GF-D8 (cell line): Measurements from ENCODE around the gene KIF1A.
"Not testable (repeated sequence)": the region's sequence is repeated elsewhere in the genome, so short reads cannot be mapped to it uniquely, and the experiment has no call there.

Experiments used
- DNase-seq: peaks from one replicate; lab custom pipeline; 2025; lab: John Stamatoyannopoulos, UW

The KIF1A gene

GRCh38 chr2:240785424-240786335 lies 34.3 kb downstream of the KIF1A start:
- no peak for DNase-seq

DNA sequence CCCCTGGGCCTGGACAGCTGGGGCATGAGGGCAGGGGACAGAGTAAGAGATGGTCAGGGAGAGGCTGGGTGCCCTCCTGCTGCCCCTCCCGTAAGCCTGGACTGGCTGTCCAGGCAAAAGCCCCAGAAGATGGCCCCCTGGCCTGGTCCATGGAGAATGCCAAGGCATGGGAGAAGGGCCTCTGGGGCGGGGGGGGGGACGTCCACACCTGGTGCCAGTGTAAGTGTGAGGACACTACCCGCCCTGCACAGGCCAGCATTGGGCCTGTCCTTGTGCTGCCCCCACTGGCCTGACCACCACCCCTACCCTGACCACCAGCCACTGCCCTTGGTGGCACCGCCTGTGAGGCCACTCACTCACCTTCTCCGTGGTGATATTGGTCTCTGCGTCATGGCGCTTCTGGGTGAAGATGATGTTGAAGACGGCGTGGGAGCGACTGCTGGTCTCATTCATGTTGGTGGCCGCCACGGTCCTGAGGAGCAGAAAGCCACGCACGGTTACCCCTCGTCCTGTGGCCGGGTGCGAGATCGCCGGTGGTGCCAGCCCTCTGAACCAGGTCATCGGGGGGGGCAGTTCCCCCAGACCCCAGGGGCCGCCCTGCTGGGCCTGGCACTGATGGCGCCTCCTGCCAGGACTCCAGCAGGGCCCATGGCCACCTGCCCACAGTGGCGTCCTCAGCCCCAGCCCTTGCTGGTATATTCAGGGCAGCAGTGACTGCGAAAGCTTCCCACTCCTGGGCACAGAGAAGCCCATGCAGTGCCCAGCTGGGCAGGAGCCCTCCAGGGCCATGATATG lies 35.2 kb downstream of the KIF1A start:
- DNase-seq = no peak

- DNase-seq = no peak
Observed at GRCh38 chr2:240783819-240784621, 36.0 kb downstream of the KIF1A start.

DNA sequence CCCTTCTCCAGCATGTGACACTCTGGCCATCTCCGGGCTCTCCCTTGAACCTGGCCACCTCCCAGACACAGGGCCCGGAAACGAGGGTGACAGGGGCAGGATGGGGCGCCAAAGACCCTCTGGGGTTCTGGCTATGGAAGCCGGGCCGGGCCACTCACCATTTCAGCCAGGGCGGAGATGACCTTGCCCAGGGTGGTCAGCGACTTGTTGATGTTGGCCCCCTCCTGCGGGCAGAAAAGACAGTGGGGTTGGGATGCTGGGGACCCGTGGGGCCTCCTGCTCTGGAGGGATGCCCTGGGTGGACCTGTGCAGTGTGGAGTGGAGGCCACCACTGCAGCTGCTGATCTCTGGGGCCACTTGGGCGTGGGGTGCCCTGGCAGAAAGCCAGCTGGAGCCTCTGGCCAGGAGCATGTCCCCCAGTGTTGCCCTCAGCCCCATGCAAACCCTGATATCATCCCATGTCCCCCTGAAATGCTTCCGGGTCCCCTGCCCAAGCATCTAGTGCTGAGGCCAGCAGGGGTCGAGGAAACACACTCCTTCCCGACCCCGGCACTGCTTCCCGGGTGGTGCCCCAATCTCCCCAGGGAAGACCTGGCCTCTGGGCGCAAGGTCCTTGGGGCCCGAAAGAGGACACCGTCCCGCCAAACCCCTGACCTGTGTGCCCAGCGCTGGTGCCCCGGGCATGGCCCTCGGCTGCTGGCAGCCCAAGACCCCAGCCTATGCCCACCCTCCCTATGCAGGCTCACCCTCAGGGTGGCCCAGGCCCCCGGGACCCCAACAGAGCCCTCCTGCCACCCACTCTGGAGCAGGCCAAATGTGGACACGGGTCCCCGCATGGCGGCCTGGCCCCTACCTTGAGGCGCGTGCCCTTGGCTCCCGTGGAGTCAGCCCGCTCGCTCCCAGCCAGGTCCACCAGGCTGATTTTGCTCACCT lies 36.9 kb downstream of the KIF1A start:
- no peak for DNase-seq

GRCh38 chr2:240782221-240782885 lies 37.7 kb downstream of the KIF1A start:
- no peak for DNase-seq

- no peak for DNase-seq
Observed at GRCh38 chr2:240781471-240782220, 38.4 kb downstream of the KIF1A start.

DNA sequence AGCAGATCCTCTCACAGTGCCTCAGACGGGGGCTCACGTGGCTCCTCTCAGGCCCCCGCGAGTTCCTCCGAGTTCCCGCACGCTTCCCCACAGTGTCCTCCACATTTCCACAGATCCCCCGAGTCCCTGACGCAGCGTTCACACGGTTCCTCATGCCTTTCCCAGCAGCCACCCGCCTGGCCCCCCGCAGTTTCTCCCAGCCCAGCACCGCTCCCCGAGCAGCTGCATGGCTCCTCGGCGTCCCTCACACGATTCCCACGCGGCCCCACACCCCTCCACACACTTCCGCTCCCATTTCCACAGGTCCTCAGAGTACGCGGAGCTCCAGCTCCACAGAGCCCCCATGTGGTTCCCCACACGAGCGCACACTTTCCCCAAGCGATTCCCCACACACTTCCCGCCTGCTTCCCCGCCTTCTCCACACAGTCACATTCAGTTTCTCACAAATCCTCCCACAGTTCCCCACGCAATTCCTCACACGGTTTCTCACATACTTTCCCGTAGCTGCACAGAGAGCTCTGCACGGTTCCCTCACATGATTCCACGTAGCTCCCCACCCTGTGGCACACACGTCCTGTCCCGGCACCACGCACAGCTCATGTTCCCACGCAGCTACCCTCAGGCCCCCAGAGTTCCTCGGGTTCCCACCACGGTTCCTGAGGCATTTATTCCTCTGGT lies 39.9 kb downstream of the KIF1A start:
- DNase-seq = no peak

GRCh38 chr2:240779250-240779832 lies 40.7 kb downstream of the KIF1A start:
- not testable (repeated sequence) for DNase-seq

GRCh38 chr2:240778426-240778825 lies 41.6 kb downstream of the KIF1A start:
- no peak for DNase-seq

DNA sequence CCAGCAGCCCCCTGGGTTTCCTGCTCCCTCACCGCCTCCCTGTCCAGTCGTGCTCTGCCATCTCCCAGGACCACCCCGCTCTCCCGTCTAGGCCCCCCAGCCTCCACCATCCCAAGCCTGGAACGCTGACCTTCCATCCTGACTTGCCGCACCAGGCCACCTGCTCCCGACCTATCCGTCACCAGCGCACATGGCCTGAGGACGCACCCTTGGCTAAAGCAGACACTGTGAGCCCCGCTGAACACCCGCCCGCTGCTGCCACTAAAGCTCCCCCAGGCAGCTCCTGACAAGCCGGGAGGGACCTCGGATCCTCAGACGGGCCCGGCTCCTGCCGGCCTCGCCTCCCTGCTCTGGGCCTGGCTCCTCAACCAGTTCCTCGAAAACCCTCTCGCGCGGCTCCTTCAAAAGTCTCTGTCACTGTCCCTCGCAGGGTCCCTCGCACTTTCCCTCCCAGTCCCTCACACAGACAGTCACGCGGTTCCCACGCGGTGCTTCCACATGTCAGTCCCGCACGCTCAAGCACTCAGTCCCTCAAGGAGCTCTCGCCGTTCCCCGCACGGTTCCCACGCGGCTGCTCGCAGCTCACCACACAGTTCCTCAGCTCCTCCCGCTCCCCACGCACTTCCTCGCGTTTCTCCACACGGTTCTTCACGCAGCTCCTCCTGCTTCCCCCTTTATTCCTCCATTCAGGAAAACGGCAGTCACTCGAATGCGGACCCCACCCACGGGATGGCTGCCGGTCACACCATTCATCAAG lies 42.4 kb downstream of the KIF1A start:
- DNase-seq = no peak

DNA sequence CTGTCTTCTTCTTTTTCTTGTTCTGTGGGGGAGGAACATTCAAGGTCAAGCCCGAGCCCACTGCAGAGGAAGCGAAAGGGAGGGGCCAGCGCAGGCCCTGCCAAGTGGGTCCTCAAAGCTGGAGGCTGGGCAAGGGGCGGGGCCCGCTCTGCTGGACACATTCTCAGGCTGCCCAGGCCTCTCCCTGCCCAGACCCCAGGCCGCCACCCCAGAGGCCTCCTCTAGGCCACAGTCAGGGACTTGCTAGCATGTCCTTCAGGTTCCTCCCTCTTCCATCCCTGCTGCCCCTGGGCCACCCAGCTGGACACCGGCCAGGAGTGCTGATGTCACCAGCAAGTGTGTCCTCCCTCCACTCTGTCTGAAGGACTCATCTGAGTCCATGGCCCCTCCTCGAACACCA lies 44.1 kb downstream of the KIF1A start:
- DNase-seq = no peak

DNA sequence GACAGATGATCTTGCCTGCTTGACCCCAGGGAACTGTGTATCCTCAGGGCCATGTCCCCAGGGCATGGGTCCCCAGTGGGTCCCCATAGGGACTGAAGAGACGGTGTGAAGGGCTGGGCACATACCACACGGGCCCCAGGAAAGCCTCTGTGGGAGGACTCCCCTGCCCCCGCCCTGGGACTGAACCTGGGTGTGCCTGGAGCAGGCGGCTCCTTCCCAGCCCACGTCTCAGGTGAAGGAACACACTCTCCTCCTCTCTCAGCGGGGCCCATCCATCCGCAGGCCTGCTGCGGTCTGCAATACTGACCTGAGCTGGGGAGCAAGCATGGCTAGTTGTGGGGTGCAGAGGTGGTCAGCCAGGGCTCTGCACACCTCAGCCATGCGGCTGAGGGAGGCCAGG lies 45.2 kb downstream of the KIF1A start:
- no peak for DNase-seq

- DNase-seq = no peak
Observed at GRCh38 chr2:240769096-240769495, 50.9 kb downstream of the KIF1A start.

- no peak for DNase-seq
Observed at GRCh38 chr2:240768216-240768615, 51.8 kb downstream of the KIF1A start.

GRCh38 chr2:240767341-240767740 lies 52.7 kb downstream of the KIF1A start:
- no peak for DNase-seq

- no peak for DNase-seq
Observed at GRCh38 chr2:240766072-240766471, 53.9 kb downstream of the KIF1A start.

GRCh38 chr2:240765007-240765406 lies 55.0 kb downstream of the KIF1A start:
- no peak for DNase-seq

DNA sequence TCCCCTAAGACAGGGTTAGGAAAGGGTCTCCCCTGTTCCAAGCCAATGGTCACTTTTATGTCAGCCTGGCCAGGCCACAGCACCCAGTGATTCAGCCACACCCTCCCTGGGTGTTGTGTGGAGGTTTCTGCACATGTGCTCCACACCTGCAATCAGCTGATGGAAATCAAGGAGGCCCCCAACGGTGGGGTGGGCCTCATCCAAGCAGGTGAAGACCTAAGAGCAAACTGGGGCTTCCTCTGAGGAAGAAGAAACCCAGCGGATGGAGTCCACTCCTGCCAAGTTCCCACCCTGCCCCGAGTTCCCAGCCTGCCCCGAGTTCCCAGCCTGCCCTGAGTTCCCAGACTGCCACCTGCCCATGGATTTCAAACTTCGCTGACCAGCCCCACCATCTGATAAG lies 55.4 kb downstream of the KIF1A start:
- DNase-seq = no peak
